K562 (cell line): ENCODE data around the gene ASIC3. TPM values are rescaled to one million over a fixed set of nuclear protein-coding genes. Genes with fewer than 3 reads are reported as not detected.
"Not testable (repeated sequence)": the region's sequence is repeated elsewhere in the genome, so short reads cannot be mapped to it uniquely, and the experiment has no call there.

Experiments
- ATF4 ChIP-seq: fragments of 450-650 bp; formaldehyde crosslinking; IDR thresholded peaks from 2 replicates; pipeline ENCODE4 v1.4.0; 2022; ENCODE audit warnings: mild to moderate bottlenecking, moderate library complexity
- DNMT1 ChIP-seq: fragments of 450-650 bp; IDR thresholded peaks from 2 replicates; pipeline ENCODE4 v1.6.1; 2016; ENCODE audit warnings: antibody characterized with exemption, mild to moderate bottlenecking
- GMEB1 ChIP-seq: fragments of 250-450 bp; sonication (Bioruptor Pico); IDR thresholded peaks from 2 replicates; pipeline ENCODE4 v1.4.0; 2020; ENCODE audit warnings: mild to moderate bottlenecking
- IRF9 ChIP-seq: fragments of 450-650 bp; IDR thresholded peaks from 2 replicates; pipeline ENCODE4 v1.6.1; 2016; ENCODE audit warnings: missing biosample characterization, missing genetic modification characterization
- NFE2 ChIP-seq: IDR thresholded peaks from 2 replicates; pipeline ENCODE4 v1.6.1; 2014; ENCODE audit warnings: antibody characterized with exemption, low read depth
- NFRKB ChIP-seq: fragments of 450-650 bp; IDR thresholded peaks from 2 replicates; pipeline ENCODE4 v1.6.1; 2016; ENCODE audit warnings: low read depth
- RREB1 ChIP-seq: fragments of 250-450 bp; sonication (Bioruptor Pico); IDR thresholded peaks from 2 replicates; pipeline ENCODE4 v1.4.0; 2020
- SMAD4 ChIP-seq: fragments of 250-450 bp; sonication (Bioruptor Pico); conservative IDR thresholded peaks from 2 replicates; pipeline ENCODE4 v1.8.0; 2021; ENCODE audit warnings: inconsistent platforms, mild to moderate bottlenecking, moderate library complexity
- THRAP3 ChIP-seq: fragments of 450-650 bp; IDR thresholded peaks from 2 replicates; pipeline ENCODE4 v1.6.1; 2016; ENCODE audit warnings: mild to moderate bottlenecking, inconsistent platforms, borderline replicate concordance
- ZBTB12 ChIP-seq: fragments of 250-450 bp; sonication (Bioruptor Pico); IDR thresholded peaks from 2 replicates; pipeline ENCODE4 v1.4.0; 2020
- ZNF253 ChIP-seq: fragments of 250-450 bp; sonication (Bioruptor Pico); conservative IDR thresholded peaks from 2 replicates; pipeline ENCODE4 v1.6.1; 2021; ENCODE audit warnings: mild to moderate bottlenecking
- ZNF584 ChIP-seq: fragments of 200-800 bp; sonication (Bioruptor generic); IDR thresholded peaks from 2 replicates; pipeline ENCODE4 v1.6.1; 2016; ENCODE audit warnings: low read depth, mild to moderate bottlenecking, missing genetic modification characterization, missing compliant biosample characterization
- ZNF740 ChIP-seq, 3 experiments: fragments of 200-800 bp in 1 of 3; sonication (Bioruptor generic) in 1 of 3; sonication (generic) in 1 of 3; formaldehyde crosslinking in 1 of 3; IDR thresholded peaks; 2 replicates each; pipeline versions ENCODE4 v1.6.1 to v1.8.0; 2016 to 2022; ENCODE audit warnings: mild to moderate bottlenecking in 2 of 3, missing compliant biosample characterization in 2 of 3, missing genetic modification characterization in 2 of 3, missing genetic modification reagents in 1 of 3
- polyA plus RNA-seq, 8 experiments: library from polyadenylated mRNA; depleted of rRNA in 4 of 8; stranded (reverse) in 5 of 8; unstranded in 3 of 8; fragments of >200 nt; fragmentation: Nextera tagmentation in 2 of 8; fragmentation: Illumina TruSeq in 1 of 8; extraction: Ambion mirVana in 2 of 8; extraction: Trizol in 1 of 8; gene quantifications; 2 replicates each; pipeline versions ENCODE4 v1.2.1 to v1.2.3, GENCODE V29; 2011 to 2014; ENCODE audit warnings: inconsistent platforms in 1 of 8, missing spikeins in 1 of 8
- total RNA-seq, 7 experiments: library from RNA; depleted of rRNA in 6 of 7; stranded (reverse); fragments of >200 nt in 6 of 7; fragmentation: Illumina TruSeq in 2 of 7; extraction: Trizol in 2 of 7; gene quantifications; 2 replicates each; pipeline versions ENCODE4 v1.2.1 to v1.2.3, GENCODE V29; 2011 to 2021; ENCODE audit warnings: low replicate concordance in 1 of 7

Gene ASIC3
- total and polyA plus RNA-seq, 9 of the 15 experiments (the other 6 are each of a cell fraction or from before 2014, with no cell fraction given) = 0.11 to 5.0 (median 0.87) TPM

GRCh38 chr7:151026771-151027727 is 21.3 kb upstream of the ASIC3 start (continued):
- TF ChIP-seq NFRKB = peak; percentile 86
- peak; percentile 92; the same call in 1 of the 2 replicates for TF ChIP-seq ZNF584 (CRISPR knock-in tag)
- TF ChIP-seq IRF9 = peak; percentile 93
- TF ChIP-seq THRAP3 = 0 out of 2 replicates have a peak, but pooled peaks have one; percentile 11
- TF ChIP-seq RREB1 (CRISPR knock-in tag) = peak; percentile 91; the same call in 1 of the 2 replicates
- TF ChIP-seq ZNF253 = 0 out of 2 replicates have a peak, but pooled peaks have one; percentile 10
- not testable (repeated sequence) for TF ChIP-seq ZNF740 (CRISPR knock-in tag; IDR thresholded peaks at IDR 0.05)
- peak in 1 of 2 experiments; percentile 96; a peak in 2 of 4 replicates for TF ChIP-seq ZNF740 (tag; IDR thresholded peaks at IDR 0.05)
- peak; percentile 72 for TF ChIP-seq ZBTB12 (CRISPR knock-in tag)
- 0 out of 2 replicates have a peak, but pooled peaks have one; percentile 9 for TF ChIP-seq DNMT1
- TF ChIP-seq ATF4 (CRISPR knock-in tag) = peak; percentile 86
- peak; percentile 98 for TF ChIP-seq SMAD4 (CRISPR knock-in tag)
- peak; percentile 25; the same call in 1 of the 2 replicates for TF ChIP-seq NFE2
- peak; percentile 70 for TF ChIP-seq GMEB1 (CRISPR knock-in tag)
